K562 (cell line): Measurements from ENCODE around the gene IL15. TPM values are rescaled to one million over a fixed set of nuclear protein-coding genes. Genes with fewer than 3 reads are reported as not detected.

Experiments
- HDGF ChIP-seq: fragments of 450-650 bp; IDR thresholded peaks from 2 replicates; pipeline ENCODE4 v1.6.1; 2016
- PML ChIP-seq: IDR thresholded peaks from 2 replicates; pipeline ENCODE4 v1.6.1; 2012; ENCODE audit warnings: low read length, inconsistent platforms
- RBFOX2 ChIP-seq: fragments of 200-400 bp; formaldehyde crosslinking; IDR thresholded peaks from 2 replicates; pipeline ENCODE4 v1.6.1; 2017; ENCODE audit warnings: low read depth, mild to moderate bottlenecking, low read length, moderate library complexity
- RCOR1 ChIP-seq, 2 experiments: IDR thresholded peaks; 2 replicates each; pipeline ENCODE4 v1.6.1; 2012; ENCODE audit warnings: low read depth in 2 of 2, low read length in 2 of 2, borderline replicate concordance in 1 of 2, improper control_type of control experiment in 1 of 2
- ZNF124 ChIP-seq: sonication (generic); formaldehyde crosslinking; IDR thresholded peaks from 2 replicates; pipeline ENCODE4 v1.8.1; 2022; ENCODE audit warnings: missing genetic modification reagents
- ZNF318 ChIP-seq, 2 experiments: fragments of 450-650 bp; IDR thresholded peaks; 2 replicates each; pipeline ENCODE4 v1.6.1; 2016; ENCODE audit warnings: mild to moderate bottlenecking in 2 of 2, borderline replicate concordance in 1 of 2, low read depth in 1 of 2, moderate library complexity in 1 of 2
- polyA plus RNA-seq, 8 experiments: library from polyadenylated mRNA; depleted of rRNA in 4 of 8; stranded (reverse) in 5 of 8; unstranded in 3 of 8; fragments of >200 nt; fragmentation: Nextera tagmentation in 2 of 8; fragmentation: Illumina TruSeq in 1 of 8; extraction: Ambion mirVana in 2 of 8; extraction: Trizol in 1 of 8; gene quantifications; 2 replicates each; pipeline versions ENCODE4 v1.2.1 to v1.2.3, GENCODE V29; 2011 to 2014; ENCODE audit warnings: inconsistent platforms in 1 of 8, missing spikeins in 1 of 8
- total RNA-seq, 7 experiments: library from RNA; depleted of rRNA in 6 of 7; stranded (reverse); fragments of >200 nt in 6 of 7; fragmentation: Illumina TruSeq in 2 of 7; extraction: Trizol in 2 of 7; gene quantifications; 2 replicates each; pipeline versions ENCODE4 v1.2.1 to v1.2.3, GENCODE V29; 2011 to 2021; ENCODE audit warnings: low replicate concordance in 1 of 7
- TF ChIP-seq, protein P1 (sequence below): fragments of 250-450 bp; sonication (Bioruptor Pico); IDR thresholded peaks from 2 replicates; pipeline ENCODE4 v1.9.0; 2021; ENCODE audit warnings: mild to moderate bottlenecking
- TF ChIP-seq, protein P2 (sequence below): fragments of 250-450 bp; sonication (Bioruptor Pico); IDR thresholded peaks from 2 replicates; pipeline ENCODE4 v1.8.0; 2022; ENCODE audit warnings: inconsistent platforms

The IL15 gene
- total and polyA plus RNA-seq, 9 of the 15 experiments (the other 6 are each of a cell fraction or from before 2014, with no cell fraction given): 0.13 to 0.50 (median 0.34) TPM

DNA sequence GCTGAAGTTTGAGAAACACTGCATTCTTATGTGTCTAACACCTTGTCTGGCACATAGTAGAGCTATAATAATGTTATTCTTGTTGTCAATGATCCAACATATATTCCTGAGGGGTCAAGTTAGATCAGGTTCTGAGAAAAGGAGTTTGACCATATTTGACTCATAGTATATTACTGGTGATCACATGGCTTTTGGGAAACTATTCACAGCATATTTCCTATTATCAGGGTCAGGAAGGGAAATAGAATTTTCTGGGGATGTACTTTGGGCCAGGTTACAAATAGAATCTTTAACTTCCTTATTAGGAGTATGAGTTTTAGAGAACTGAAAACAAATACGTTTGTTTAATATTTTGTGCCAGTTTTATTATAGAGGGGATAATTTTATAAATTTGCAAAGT lies 11.6 kb downstream of the IL15 start (continued):
- TF ChIP-seq, protein P1, sequence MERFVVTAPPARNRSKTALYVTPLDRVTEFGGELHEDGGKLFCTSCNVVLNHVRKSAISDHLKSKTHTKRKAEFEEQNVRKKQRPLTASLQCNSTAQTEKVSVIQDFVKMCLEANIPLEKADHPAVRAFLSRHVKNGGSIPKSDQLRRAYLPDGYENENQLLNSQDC (CRISPR knock-in tag): no peak
- no peak for TF ChIP-seq RBFOX2
- no peak for TF ChIP-seq ZNF124 (CRISPR knock-in tag)
- TF ChIP-seq ZNF318 (IDR thresholded peaks at IDR 0.05; ENCODE audit: borderline replicate concordance in 1 of 2, low read depth in 1 of 2): no peak
- TF ChIP-seq, protein P2, sequence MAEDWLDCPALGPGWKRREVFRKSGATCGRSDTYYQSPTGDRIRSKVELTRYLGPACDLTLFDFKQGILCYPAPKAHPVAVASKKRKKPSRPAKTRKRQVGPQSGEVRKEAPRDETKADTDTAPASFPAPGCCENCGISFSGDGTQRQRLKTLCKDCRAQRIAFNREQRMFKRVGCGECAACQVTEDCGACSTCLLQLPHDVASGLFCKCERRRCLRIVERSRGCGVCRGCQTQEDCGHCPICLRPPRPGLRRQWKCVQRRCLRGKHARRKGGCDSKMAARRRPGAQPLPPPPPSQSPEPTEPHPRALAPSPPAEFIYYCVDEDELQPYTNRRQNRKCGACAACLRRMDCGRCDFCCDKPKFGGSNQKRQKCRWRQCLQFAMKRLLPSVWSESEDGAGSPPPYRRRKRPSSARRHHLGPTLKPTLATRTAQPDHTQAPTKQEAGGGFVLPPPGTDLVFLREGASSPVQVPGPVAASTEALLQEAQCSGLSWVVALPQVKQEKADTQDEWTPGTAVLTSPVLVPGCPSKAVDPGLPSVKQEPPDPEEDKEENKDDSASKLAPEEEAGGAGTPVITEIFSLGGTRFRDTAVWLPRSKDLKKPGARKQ (CRISPR knock-in tag): no peak
- TF ChIP-seq HDGF: no peak
- TF ChIP-seq RCOR1 (IDR thresholded peaks at IDR 0.05; ENCODE audit: borderline replicate concordance in 1 of 2, low read depth in 2 of 2, low read length in 2 of 2): no peak
- TF ChIP-seq PML: no peak
